ENCODE measurements around the gene ZSCAN12. TPM values are rescaled to one million over a fixed set of nuclear protein-coding genes. Genes with fewer than 3 reads are reported as not detected.

The ZSCAN12 gene
- total and polyA plus RNA-seq, 2 of the 13 experiments (the other 11 are each of a cell fraction or from before 2014, with no cell fraction given) = 2.8 to 8.9 TPM

DNA sequence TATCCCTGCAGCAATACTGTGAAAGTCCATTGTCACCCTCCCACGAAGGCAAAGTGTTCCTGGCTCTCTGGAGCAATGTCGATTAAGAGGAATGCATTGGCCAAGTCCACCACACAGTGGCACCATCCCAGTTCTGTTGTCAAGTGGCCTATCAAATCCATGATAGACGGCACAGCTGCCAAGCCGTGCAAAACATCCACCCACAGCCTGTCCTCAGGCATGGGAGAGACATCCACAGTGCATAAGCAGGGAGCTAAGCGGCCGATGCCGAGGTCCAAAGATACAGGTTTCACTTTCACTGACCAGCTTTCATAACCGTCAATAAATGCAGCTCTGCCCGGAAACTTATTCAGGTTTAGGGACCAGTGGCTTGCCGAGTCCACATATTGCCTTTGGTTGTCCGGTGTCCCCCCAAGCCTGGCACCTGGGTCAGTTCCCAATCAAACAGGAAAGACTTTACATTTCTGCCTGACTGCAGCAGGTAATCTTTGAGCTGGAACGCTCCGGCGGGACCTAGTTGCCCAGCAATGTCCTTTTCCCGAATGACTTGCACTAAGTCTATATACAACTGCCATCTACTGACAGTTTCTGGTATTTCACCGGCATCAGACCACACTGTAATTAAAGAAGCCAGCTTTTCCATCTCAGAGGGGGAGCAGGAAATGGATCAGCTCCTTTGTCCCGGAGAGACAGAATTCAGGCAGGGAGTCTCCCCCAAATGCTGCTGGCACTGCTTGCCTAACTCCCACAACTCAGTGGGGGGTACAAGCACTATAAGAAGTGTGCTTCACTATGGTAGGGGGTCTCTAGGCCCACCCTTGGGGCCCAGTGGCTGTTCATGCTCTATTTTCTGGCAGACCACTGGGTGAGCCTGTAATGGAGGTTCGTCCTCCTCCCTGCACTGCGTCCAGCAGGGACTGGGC is 43.5 kb downstream of the ZSCAN12 start (continued):
- TF ChIP-seq ZNF510 (CRISPR knock-in tag; IDR thresholded peaks at IDR 0.05; ENCODE audit: low read depth) (no peak), NKX3-1 (CRISPR knock-in tag; IDR thresholded peaks at IDR 0.05) (no peak), MEIS2 (CRISPR knock-in tag; IDR thresholded peaks at IDR 0.05) (0 out of 2 replicates have a peak, but pooled peaks have one; percentile 13), SMC3 (IDR thresholded peaks at IDR 0.05; ENCODE audit: low read length) (peak; percentile 87), ZNF724P (CRISPR knock-in tag; IDR thresholded peaks at IDR 0.05; ENCODE audit: borderline replicate concordance) (no peak; the same call in 1 of the 2 replicates), PPARG (CRISPR knock-in tag; conservative IDR thresholded peaks at IDR 0.05) (peak; percentile 42; the same call in 1 of the 2 replicates), ZNF326 (CRISPR knock-in tag; IDR thresholded peaks at IDR 0.05; ENCODE audit: borderline replicate concordance) (no peak), SP140L (CRISPR knock-in tag; IDR thresholded peaks at IDR 0.05; ENCODE audit: borderline replicate concordance) (peak; percentile 77; the same call in 1 of the 2 replicates), ZBTB7B (CRISPR knock-in tag; IDR thresholded peaks at IDR 0.05) (0 out of 2 replicates have a peak, but pooled peaks have one; percentile 23), ZNF782 (CRISPR knock-in tag; IDR thresholded peaks at IDR 0.05; ENCODE audit: borderline replicate concordance) (no peak), ZNF432 (CRISPR knock-in tag; IDR thresholded peaks at IDR 0.05; ENCODE audit: borderline replicate concordance) (no peak), ZNF232 (CRISPR knock-in tag; IDR thresholded peaks at IDR 0.05; ENCODE audit: borderline replicate concordance) (no peak), PITX1 (CRISPR knock-in tag; IDR thresholded peaks at IDR 0.05) (peak; percentile 67; the same call in 1 of the 2 replicates)
- TF ChIP-seq, protein P1, sequence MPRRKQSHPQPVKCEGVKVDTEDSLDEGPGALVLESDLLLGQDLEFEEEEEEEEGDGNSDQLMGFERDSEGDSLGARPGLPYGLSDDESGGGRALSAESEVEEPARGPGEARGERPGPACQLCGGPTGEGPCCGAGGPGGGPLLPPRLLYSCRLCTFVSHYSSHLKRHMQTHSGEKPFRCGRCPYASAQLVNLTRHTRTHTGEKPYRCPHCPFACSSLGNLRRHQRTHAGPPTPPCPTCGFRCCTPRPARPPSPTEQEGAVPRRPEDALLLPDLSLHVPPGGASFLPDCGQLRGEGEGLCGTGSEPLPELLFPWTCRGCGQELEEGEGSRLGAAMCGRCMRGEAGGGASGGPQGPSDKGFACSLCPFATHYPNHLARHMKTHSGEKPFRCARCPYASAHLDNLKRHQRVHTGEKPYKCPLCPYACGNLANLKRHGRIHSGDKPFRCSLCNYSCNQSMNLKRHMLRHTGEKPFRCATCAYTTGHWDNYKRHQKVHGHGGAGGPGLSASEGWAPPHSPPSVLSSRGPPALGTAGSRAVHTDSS (CRISPR knock-in tag; conservative IDR thresholded peaks at IDR 0.05) = no peak
- TF ChIP-seq, protein P2, sequence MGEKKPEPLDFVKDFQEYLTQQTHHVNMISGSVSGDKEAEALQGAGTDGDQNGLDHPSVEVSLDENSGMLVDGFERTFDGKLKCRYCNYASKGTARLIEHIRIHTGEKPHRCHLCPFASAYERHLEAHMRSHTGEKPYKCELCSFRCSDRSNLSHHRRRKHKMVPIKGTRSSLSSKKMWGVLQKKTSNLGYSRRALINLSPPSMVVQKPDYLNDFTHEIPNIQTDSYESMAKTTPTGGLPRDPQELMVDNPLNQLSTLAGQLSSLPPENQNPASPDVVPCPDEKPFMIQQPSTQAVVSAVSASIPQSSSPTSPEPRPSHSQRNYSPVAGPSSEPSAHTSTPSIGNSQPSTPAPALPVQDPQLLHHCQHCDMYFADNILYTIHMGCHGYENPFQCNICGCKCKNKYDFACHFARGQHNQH (CRISPR knock-in tag; IDR thresholded peaks at IDR 0.05) = peak; percentile 81; the same call in 1 of the 2 replicates
- TF ChIP-seq, protein P3, sequence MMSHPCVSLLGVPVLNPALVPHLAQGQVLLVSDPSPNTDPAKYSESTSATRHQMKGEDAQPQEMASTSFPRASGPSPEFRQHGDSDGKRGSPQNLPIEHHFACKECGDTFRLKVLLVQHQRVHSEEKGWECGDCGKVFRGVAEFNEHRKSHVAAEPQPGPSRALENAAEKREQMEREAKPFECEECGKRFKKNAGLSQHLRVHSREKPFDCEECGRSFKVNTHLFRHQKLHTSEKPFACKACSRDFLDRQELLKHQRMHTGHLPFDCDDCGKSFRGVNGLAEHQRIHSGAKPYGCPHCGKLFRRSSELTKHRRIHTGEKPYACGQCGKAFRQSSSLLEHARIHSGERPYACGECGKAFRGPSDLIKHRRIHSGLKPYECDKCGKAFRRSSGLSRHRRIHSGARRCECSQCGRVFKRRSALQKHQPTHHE (CRISPR knock-in tag; IDR thresholded peaks at IDR 0.05; ENCODE audit: borderline replicate concordance) = peak; percentile 52; the same call in 1 of the 2 replicates
- TF ChIP-seq, protein P4, sequence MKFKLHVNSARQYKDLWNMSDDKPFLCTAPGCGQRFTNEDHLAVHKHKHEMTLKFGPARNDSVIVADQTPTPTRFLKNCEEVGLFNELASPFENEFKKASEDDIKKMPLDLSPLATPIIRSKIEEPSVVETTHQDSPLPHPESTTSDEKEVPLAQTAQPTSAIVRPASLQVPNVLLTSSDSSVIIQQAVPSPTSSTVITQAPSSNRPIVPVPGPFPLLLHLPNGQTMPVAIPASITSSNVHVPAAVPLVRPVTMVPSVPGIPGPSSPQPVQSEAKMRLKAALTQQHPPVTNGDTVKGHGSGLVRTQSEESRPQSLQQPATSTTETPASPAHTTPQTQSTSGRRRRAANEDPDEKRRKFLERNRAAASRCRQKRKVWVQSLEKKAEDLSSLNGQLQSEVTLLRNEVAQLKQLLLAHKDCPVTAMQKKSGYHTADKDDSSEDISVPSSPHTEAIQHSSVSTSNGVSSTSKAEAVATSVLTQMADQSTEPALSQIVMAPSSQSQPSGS (CRISPR knock-in tag; IDR thresholded peaks at IDR 0.05) = peak; percentile 65; the same call in 1 of the 2 replicates
- TF ChIP-seq, protein P5, sequence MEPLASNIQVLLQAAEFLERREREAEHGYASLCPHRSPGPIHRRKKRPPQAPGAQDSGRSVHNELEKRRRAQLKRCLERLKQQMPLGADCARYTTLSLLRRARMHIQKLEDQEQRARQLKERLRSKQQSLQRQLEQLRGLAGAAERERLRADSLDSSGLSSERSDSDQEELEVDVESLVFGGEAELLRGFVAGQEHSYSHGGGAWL (CRISPR knock-in tag; IDR thresholded peaks at IDR 0.05) = 0 out of 2 replicates have a peak, but pooled peaks have one; percentile 16
- TF ChIP-seq, protein P6, sequence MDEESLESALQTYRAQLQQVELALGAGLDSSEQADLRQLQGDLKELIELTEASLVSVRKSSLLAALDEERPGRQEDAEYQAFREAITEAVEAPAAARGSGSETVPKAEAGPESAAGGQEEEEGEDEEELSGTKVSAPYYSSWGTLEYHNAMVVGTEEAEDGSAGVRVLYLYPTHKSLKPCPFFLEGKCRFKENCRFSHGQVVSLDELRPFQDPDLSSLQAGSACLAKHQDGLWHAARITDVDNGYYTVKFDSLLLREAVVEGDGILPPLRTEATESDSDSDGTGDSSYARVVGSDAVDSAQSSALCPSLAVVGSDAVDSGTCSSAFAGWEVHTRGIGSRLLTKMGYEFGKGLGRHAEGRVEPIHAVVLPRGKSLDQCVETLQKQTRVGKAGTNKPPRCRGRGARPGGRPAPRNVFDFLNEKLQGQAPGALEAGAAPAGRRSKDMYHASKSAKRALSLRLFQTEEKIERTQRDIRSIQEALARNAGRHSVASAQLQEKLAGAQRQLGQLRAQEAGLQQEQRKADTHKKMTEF (CRISPR knock-in tag; IDR thresholded peaks at IDR 0.05) = peak; percentile 79; the same call in 1 of the 2 replicates

All from HepG2 (cell line).